HepG2 (cell line): ENCODE measurements around the gene ATP2B3. TPM values are rescaled to one million over a fixed set of nuclear protein-coding genes. Genes with fewer than 3 reads are reported as not detected.

Experiments used
- ATF5 ChIP-seq: sonication (generic); formaldehyde crosslinking; IDR thresholded peaks from 2 replicates; pipeline ENCODE4 v1.4.0; 2020; ENCODE audit warnings: mild to moderate bottlenecking, low read depth, missing genetic modification reagents
- ATF6 ChIP-seq: sonication (generic); formaldehyde crosslinking; conservative IDR thresholded peaks from 2 replicates; pipeline ENCODE4 v1.4.0; 2020; ENCODE audit warnings: missing genetic modification reagents
- DPF2 ChIP-seq: sonication (generic); formaldehyde crosslinking; IDR thresholded peaks from 2 replicates; pipeline ENCODE4 v1.4.0; 2020; ENCODE audit warnings: mild to moderate bottlenecking, low read depth, missing genetic modification reagents, borderline replicate concordance
- GATAD1 ChIP-seq: IDR thresholded peaks from 2 replicates; pipeline ENCODE4 v1.6.1; 2016; ENCODE audit warnings: missing genetic modification reagents, missing compliant biosample characterization
- GPN1 ChIP-seq: sonication (generic); formaldehyde crosslinking; IDR thresholded peaks from 2 replicates; pipeline ENCODE4 v1.5.1; 2020; ENCODE audit warnings: missing genetic modification reagents, borderline replicate concordance
- GRHL1 ChIP-seq: sonication (generic); formaldehyde crosslinking; conservative IDR thresholded peaks from 2 replicates; pipeline ENCODE4 v1.8.0; 2022; ENCODE audit warnings: missing genetic modification reagents
- HDAC2 ChIP-seq: sonication (generic); formaldehyde crosslinking; IDR thresholded peaks from 2 replicates; pipeline ENCODE4 v1.4.0; 2020; ENCODE audit warnings: missing genetic modification reagents
- NFATC3 ChIP-seq: sonication (generic); formaldehyde crosslinking; IDR thresholded peaks from 2 replicates; pipeline ENCODE4 v1.5.1; 2020; ENCODE audit warnings: mild to moderate bottlenecking, missing genetic modification reagents
- NFIC ChIP-seq: IDR thresholded peaks from 2 replicates; pipeline ENCODE4 v1.6.1; 2012; ENCODE audit warnings: mild to moderate bottlenecking, low read length, inconsistent platforms
- NKX3-1 ChIP-seq: sonication (generic); formaldehyde crosslinking; IDR thresholded peaks from 2 replicates; pipeline ENCODE4 v1.5.0; 2020; ENCODE audit warnings: missing genetic modification reagents
- PLSCR1 ChIP-seq: sonication (generic); formaldehyde crosslinking; IDR thresholded peaks from 2 replicates; pipeline ENCODE4 v1.5.0; 2020; ENCODE audit warnings: missing genetic modification reagents, mild to moderate bottlenecking, borderline replicate concordance
- RAD21 ChIP-seq: fragments of 450-650 bp; formaldehyde crosslinking; IDR thresholded peaks from 2 replicates; pipeline ENCODE4 v1.5.0; 2020; ENCODE audit warnings: mild to moderate bottlenecking
- RARA ChIP-seq: IDR thresholded peaks from 2 replicates; pipeline ENCODE4 v1.6.1; 2016; ENCODE audit warnings: missing genetic modification reagents, missing compliant biosample characterization
- REXO4 ChIP-seq: sonication (generic); formaldehyde crosslinking; IDR thresholded peaks from 2 replicates; pipeline ENCODE4 v1.8.0; 2022; ENCODE audit warnings: missing genetic modification reagents, mild to moderate bottlenecking, borderline replicate concordance
- ZBTB25 ChIP-seq: IDR thresholded peaks from 2 replicates; pipeline ENCODE4 v1.6.1; 2018; ENCODE audit warnings: missing genetic modification reagents
- ZC3H13 ChIP-seq: sonication (generic); formaldehyde crosslinking; IDR thresholded peaks from 2 replicates; pipeline ENCODE4 v1.8.1; 2023; ENCODE audit warnings: mild to moderate bottlenecking, missing genetic modification reagents, moderate library complexity
- ZNF329 ChIP-seq: sonication (generic); formaldehyde crosslinking; IDR thresholded peaks from 2 replicates; pipeline ENCODE4 v1.9.0; 2021; ENCODE audit warnings: low read depth, mild to moderate bottlenecking, missing genetic modification reagents
- ZNF451 ChIP-seq: sonication (generic); formaldehyde crosslinking; IDR thresholded peaks from 2 replicates; pipeline ENCODE4 v1.5.0; 2020; ENCODE audit warnings: mild to moderate bottlenecking, missing genetic modification reagents
- ZNF891 ChIP-seq: sonication (generic); formaldehyde crosslinking; IDR thresholded peaks from 2 replicates; pipeline ENCODE4 v1.5.0; 2020; ENCODE audit warnings: mild to moderate bottlenecking, missing genetic modification reagents
- ZSCAN31 ChIP-seq: sonication (generic); formaldehyde crosslinking; IDR thresholded peaks from 2 replicates; pipeline ENCODE4 v1.5.0; 2020; ENCODE audit warnings: low read depth, mild to moderate bottlenecking, missing genetic modification reagents
- polyA plus RNA-seq, 8 experiments: library from polyadenylated mRNA; depleted of rRNA in 3 of 8; stranded (reverse) in 7 of 8; unstranded in 1 of 8; fragments of >200 nt; fragmentation: Illumina TruSeq in 4 of 8; extraction: Trizol in 4 of 8; gene quantifications; 2 replicates each; pipeline versions ENCODE4 v1.2.1 to v1.2.3, GENCODE V29; 2011 to 2016; ENCODE audit warnings: low read depth in 4 of 8, missing spikeins in 1 of 8, mixed read lengths in 1 of 8; ENCODE audit not compliant: insufficient read depth in 1 of 8
- total RNA-seq, 5 experiments: library from RNA; depleted of rRNA; stranded (reverse); fragments of >200 nt; fragmentation: Illumina TruSeq; extraction: Trizol; gene quantifications; 2 replicates each; pipeline ENCODE4 v1.2.3, GENCODE V29; 2016; ENCODE audit warnings: low read depth in 1 of 5
- TF ChIP-seq, protein P1 (sequence below): IDR thresholded peaks from 2 replicates; pipeline ENCODE4 v1.4.0; 2020; ENCODE audit warnings: mild to moderate bottlenecking, missing genetic modification reagents

The ATP2B3 gene
- total and polyA plus RNA-seq, 2 of the 13 experiments (the other 11 are each of a cell fraction or from before 2014, with no cell fraction given), result not detected

DNA sequence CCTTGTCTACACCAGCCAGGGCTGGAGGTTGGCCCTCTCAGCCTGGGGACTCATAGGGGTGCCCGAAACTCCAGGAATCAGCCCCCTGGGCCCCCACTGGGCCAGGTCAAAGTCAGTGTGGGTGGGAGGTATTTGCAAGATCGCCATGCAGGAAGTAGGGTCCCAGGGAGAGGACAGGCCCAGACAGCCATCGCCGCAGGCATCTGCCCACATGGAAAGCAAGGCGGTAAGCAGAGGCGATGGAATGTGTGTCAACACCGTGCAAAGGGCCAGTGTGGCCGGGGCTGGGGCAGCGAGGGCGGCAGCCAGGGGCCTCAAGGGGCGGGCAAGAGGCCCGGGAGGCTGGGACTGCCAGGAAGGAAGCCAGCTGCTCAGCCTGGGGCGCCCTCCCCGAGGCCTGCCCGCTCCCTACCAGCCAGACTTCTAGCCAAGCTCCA is 110.3 kb downstream of the ATP2B3 start (continued):
- TF ChIP-seq GRHL1 (CRISPR knock-in tag) (no peak), GATAD1 (CRISPR knock-in tag) (no peak; the same call in 1 of the 2 replicates), ZNF451 (peak; percentile 38; the same call in 1 of the 2 replicates), DPF2 (CRISPR knock-in tag) (no peak), PLSCR1 (CRISPR knock-in tag) (no peak), GPN1 (CRISPR knock-in tag) (no peak), ATF6 (no peak), NFATC3 (CRISPR knock-in tag) (no peak), HDAC2 (CRISPR knock-in tag) (peak; percentile 36; the same call in 1 of the 2 replicates), ATF5 (CRISPR knock-in tag) (no peak), NKX3-1 (CRISPR knock-in tag) (0 out of 2 replicates have a peak, but pooled peaks have one; percentile 64), ZSCAN31 (CRISPR knock-in tag) (no peak), ZBTB25 (CRISPR knock-in tag) (no peak), NFIC (no peak), ZC3H13 (CRISPR knock-in tag) (no peak; the same call in 1 of the 2 replicates), ZNF891 (CRISPR knock-in tag) (no peak), ZNF329 (no peak), REXO4 (CRISPR knock-in tag) (no peak), RAD21 (no peak), RARA (CRISPR knock-in tag) (peak; percentile 86)
- TF ChIP-seq, protein P1, sequence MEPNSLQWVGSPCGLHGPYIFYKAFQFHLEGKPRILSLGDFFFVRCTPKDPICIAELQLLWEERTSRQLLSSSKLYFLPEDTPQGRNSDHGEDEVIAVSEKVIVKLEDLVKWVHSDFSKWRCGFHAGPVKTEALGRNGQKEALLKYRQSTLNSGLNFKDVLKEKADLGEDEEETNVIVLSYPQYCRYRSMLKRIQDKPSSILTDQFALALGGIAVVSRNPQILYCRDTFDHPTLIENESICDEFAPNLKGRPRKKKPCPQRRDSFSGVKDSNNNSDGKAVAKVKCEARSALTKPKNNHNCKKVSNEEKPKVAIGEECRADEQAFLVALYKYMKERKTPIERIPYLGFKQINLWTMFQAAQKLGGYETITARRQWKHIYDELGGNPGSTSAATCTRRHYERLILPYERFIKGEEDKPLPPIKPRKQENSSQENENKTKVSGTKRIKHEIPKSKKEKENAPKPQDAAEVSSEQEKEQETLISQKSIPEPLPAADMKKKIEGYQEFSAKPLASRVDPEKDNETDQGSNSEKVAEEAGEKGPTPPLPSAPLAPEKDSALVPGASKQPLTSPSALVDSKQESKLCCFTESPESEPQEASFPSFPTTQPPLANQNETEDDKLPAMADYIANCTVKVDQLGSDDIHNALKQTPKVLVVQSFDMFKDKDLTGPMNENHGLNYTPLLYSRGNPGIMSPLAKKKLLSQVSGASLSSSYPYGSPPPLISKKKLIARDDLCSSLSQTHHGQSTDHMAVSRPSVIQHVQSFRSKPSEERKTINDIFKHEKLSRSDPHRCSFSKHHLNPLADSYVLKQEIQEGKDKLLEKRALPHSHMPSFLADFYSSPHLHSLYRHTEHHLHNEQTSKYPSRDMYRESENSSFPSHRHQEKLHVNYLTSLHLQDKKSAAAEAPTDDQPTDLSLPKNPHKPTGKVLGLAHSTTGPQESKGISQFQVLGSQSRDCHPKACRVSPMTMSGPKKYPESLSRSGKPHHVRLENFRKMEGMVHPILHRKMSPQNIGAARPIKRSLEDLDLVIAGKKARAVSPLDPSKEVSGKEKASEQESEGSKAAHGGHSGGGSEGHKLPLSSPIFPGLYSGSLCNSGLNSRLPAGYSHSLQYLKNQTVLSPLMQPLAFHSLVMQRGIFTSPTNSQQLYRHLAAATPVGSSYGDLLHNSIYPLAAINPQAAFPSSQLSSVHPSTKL (CRISPR knock-in tag), result peak; percentile 65
